CD4-positive, alpha-beta T cell treated with Interleukin-6 for 4 hours (primary cell): ENCODE measurements around the gene RFC5.
A peak's percentile ranks its signal among the peaks of the same experiment; 100 is the strongest.
"Not testable (repeated sequence)": the region's sequence is repeated elsewhere in the genome, so short reads cannot be mapped to it uniquely, and the experiment has no call there.

ENCODE experiments used
- DNase-seq: peaks from one replicate; pipeline ENCODE4 v3.0.0-alpha.2; 2020; ENCODE audit warnings: mixed read lengths

Gene RFC5, protein sequence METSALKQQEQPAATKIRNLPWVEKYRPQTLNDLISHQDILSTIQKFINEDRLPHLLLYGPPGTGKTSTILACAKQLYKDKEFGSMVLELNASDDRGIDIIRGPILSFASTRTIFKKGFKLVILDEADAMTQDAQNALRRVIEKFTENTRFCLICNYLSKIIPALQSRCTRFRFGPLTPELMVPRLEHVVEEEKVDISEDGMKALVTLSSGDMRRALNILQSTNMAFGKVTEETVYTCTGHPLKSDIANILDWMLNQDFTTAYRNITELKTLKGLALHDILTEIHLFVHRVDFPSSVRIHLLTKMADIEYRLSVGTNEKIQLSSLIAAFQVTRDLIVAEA

DNA sequence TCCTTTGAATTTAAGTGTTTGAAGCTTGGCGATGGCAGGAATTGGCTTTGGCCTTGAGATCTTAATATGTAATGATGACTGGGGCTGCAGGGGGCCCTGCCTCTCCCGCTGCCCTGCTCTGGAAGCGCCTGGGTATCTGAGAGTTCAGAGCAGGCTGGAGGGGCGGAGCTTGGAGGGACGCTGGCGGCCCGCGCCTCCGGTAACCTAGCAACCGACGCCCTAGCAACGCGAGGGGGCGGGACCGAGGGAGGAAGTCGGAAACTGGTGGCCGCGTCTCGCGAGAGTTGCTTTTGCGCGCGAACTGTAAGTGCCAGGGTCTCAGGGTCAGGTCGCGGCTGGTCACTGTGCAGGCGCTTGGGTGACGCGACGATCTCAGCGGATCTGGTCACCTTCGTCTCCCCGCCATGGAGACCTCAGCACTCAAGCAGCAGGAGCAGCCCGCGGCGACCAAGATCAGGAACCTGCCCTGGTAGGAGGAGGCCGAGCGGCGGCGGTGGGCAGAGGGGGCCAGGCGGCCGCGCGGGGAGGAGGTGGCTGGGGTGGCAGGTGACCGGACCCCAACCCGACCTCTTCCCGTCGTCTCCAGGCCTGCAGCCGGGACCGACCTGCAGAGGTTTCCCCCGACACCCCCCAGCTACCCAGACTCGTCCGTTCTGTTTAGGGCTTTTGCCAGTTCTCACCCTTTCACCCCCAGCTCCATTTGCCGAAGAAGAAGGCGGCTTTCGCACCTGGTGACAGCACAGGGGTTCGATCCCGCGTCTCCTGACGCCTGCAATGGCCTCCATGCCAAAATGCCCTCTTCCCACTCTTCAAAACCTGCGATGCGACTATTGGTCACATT is at the start of gene RFC5:
RFC5 (plus strand) TSS at position 280 of the 841 bp plus-strand sequence; CDS start at position 405, 125 bp downstream.
- DNase-seq: peak; percentile 98

- no peak for DNase-seq
These were observed 49.5 kb upstream of the RFC5 start for GRCh38 chr12:117967043-117967442.

DNA sequence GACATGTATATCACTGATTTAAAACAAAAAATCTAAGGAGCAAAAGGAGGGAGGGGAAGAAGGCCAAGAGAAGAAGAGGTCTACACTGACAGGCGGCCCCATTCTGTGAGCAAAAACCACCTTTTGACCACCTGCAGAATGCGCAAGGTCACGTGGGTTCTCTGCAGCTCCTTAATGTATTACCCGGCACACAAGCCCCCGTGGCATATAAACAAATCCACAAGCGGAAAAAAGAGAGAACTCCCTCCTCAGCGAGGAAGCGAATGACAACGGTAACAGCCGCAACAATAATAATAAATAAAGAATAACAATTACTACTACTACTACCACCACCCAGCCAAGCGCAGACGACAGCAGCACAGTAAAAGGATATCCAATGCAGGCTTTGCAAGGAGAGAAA is 49.0 kb upstream of the RFC5 start:
- DNase-seq: no peak

DNA sequence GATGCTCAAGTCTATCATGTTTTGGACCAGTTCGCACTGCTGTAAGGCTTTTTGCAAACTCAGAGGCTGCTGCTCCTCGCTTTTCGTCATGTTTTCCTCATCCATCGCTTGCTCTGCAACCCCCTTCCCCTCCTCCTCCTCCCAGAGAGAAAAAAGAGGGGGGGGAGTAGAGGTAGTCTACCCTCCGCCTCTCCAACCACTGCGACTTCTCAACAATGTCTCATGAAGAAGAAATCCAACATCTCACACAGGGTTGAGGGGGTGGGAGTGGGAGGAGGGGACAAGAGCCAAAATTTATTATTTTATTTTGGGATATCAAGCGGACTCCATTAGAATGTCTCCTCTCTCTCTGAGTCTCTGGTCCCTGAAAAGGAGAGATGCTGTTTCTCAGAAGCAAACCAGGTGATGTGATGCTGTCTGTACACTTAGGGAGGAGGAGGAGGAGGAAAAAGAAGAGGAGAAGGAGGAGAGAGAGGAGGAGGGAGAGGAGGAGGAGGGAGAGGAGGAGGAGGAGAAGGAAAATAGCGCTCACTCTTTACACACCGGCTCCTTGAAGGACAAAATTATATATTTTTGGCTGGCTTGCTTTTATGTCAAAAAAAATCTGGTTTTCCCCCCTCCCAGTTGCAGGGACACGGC is 48.2 kb upstream of the RFC5 start:
- no peak for DNase-seq

- peak; percentile 49 for DNase-seq
These were observed 47.5 kb upstream of the RFC5 start, which contains the start of gene KSR2 for GRCh38 chr12:117968826-117969659. KSR2 (minus strand) TSS chr12:117968990; CDS start chr12:117968255, 735 bp downstream.

DNA sequence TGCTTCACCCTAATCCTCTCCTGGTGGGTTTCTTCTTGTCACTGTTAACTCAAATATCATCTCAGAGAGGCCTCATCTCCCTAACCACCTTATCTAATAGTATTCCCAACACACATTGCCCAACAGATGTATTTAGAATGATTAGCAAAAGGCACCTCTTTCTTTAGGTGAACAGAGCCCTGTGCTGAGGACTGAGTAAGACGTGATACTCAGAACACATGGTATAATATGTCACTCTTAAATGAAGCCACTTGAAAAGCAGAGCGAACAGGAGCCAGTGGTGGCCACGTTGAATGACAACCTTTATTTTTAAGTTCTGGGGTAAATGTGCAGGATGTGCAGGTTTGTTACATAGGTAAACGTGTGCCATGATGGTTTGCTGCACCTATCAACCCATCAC is 46.2 kb upstream of the RFC5 start:
- DNase-seq: no peak

GRCh38 chr12:117972301-117972700 is 44.2 kb upstream of the RFC5 start:
- DNase-seq: no peak

- DNase-seq: no peak
These were observed 41.5 kb upstream of the RFC5 start for GRCh38 chr12:117975006-117975405.

- DNase-seq: no peak
These were observed 39.1 kb upstream of the RFC5 start for GRCh38 chr12:117977373-117977772.

GRCh38 chr12:117980616-117981015 is 35.9 kb upstream of the RFC5 start:
- DNase-seq: no peak

DNA sequence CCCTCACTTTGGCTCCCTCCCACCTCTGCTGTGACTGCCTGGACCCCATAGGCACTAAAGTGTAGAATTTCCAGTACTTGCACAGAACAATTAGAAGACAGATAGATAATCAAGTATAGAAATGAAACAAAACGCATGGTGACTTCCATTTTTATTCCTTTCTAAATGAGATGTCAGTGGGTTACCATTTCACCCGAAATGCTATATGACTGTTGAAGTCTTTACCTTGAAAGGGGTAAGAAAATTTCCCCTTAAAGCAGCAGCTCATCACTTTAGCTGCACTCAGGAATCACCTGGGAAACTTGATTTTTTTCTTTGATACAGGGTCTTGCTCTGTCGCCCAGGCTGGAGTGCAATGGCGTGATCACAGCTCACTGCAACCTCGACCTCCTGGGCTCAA is 35.2 kb upstream of the RFC5 start:
- DNase-seq: no peak

DNA sequence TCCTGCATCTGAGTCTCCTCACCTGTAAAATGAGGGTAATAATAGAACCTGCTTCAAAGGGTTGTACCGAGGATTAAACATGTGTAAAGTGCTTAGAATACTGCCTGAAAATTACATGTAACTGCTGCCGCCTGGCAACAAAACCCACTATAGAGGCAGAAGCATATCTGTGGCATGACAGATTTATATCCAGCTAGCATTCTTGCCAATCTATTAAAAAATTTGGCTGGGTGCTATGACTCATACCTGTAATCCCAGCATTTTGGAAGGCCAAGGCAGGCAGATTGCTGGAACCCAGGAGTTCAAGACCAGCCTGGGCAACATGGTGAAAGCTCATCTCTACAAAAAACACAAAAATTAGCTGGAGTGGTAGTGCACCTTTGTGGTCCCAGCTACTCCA is 31.3 kb upstream of the RFC5 start:
- DNase-seq: no peak

DNA sequence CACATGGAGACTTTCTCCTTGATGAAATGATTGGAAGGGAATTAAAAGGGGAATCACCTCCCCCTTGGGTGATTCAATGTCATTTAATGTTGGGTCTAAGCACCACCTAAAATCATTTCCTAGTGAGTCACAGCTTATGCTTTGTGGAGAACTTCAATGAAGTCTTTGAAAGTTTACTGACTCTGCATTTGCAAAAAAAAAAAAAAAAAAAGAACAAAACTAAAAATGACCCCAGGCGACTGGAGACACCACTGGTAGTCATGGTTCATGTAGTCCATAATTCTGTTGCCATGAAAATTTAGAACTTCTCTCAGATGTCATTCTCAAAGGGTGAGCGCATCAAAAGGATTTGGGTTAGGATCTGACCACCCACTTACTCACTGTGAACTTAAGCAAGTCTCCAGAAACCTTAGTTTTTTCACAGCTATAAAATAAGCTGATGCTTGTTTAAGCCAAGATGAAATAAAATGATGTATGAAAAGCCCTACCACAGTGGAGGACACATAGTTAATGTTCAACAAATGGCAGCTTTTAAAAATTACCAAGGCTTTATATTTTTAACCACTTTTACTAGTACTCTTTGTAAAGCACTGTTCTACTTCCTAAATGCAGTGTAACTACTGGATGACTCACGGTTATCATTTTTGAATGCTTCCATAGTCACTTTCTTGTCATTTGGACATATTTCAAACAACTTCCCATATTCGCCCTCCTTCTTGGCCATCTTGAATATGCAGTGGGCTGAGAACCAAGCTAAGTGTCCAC is 29.6 kb upstream of the RFC5 start:
- no peak for DNase-seq

- no peak for DNase-seq
These were observed 21.7 kb upstream of the RFC5 start for GRCh38 chr12:117994551-117995438.

GRCh38 chr12:117998719-117999118 is 17.8 kb upstream of the RFC5 start:
- DNase-seq: no peak

DNA sequence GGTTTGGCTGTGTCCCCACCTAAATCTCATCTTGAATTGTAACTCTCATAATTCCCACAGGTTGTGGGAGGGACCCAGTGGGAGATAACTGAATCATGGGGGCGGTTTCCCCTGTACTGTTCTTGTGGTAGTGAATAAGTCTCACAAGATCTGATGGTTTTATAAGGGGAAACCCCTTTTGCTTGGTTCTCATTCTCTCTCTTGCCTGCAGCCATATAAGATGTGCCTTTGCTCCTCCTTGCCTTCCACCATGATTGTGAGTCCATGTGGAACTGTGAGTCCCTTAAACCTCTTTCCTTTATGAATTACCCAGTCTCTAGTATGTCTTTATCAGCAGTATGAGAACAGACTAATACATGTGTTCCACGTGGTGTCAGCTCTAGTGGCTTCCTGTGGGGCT is 16.7 kb upstream of the RFC5 start:
- DNase-seq: not testable (repeated sequence)

GRCh38 chr12:118010903-118011302 is 5.6 kb upstream of the RFC5 start:
- no peak for DNase-seq

- DNase-seq: no peak
These were observed 5.1 kb upstream of the RFC5 start for GRCh38 chr12:118011377-118011776.

- DNase-seq: no peak
These were observed 4.5 kb upstream of the RFC5 start for GRCh38 chr12:118011961-118012360.

DNA sequence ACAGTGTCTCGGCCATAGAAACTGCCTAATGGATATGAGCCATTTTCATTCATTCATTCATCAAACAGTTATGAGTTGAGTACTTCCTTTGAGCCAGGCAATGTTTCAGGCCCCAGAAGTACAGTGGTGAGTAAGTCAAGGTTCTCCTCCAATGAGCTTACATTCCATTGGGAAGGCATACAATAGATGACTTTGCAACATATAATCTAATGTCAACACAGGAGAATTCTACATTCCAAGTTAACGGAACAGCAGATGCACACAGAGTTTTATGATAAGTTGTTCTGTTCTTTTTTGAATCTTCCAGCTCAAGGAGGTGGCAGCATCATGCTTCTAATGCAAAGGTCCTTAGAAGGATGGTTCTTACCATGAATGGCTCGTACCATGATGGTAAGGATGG is 3.2 kb upstream of the RFC5 start:
- DNase-seq: no peak

- no peak for DNase-seq
These were observed 1.2 kb upstream of the RFC5 start for GRCh38 chr12:118015306-118015705.
